Amygdala (tissue), 56 donors: ENCODE data around the gene CREM.
"Not testable (repeated sequence)": the region's sequence is repeated elsewhere in the genome, so short reads cannot be mapped to it uniquely, and the experiment has no call there.

ENCODE experiments used
- DNase-seq, 56 donors: peaks; one replicate each; lab custom pipeline; 2025; lab: John Stamatoyannopoulos, UW

Gene CREM

GRCh38 chr10:35126530-35127288 is at the start of gene CREM:
CREM (plus strand) TSS chr10:35126846; CDS start chr10:35137836, 10,990 bp downstream.
- DNase-seq: peak; percentile 32 to 98 (median 94)

- DNase-seq: no peak
These were observed 47.4 kb upstream of the CREM start for GRCh38 chr10:35079265-35079664.

GRCh38 chr10:35079763-35080162 is 46.9 kb upstream of the CREM start:
- peak in 3 of 56 donors; percentile 2 to 5 (median 2) for DNase-seq

- not testable (repeated sequence) for DNase-seq
These were observed 46.4 kb upstream of the CREM start for GRCh38 chr10:35080261-35080660.

- no peak for DNase-seq
These were observed 43.4 kb upstream of the CREM start for GRCh38 chr10:35083242-35083641.

- DNase-seq: peak in 9 of 56 donors; percentile 24 to 60 (median 30)
These were observed 37.0 kb upstream of the CREM start for GRCh38 chr10:35089611-35090161.

- peak; percentile 38 to 98 (median 90) for DNase-seq
These were observed 36.3 kb upstream of the CREM start, which contains the start of gene CUL2 for GRCh38 chr10:35090162-35090954. CUL2 (minus strand) TSS chr10:35090341; CDS start chr10:35071317, 19,024 bp downstream.

GRCh38 chr10:35091994-35092790 is 34.5 kb upstream of the CREM start:
- no peak for DNase-seq

GRCh38 chr10:35092851-35093250 is 33.8 kb upstream of the CREM start:
- no peak for DNase-seq

GRCh38 chr10:35096312-35096711 is 30.3 kb upstream of the CREM start:
- no peak for DNase-seq

GRCh38 chr10:35097510-35097909 is 29.1 kb upstream of the CREM start:
- no peak for DNase-seq

GRCh38 chr10:35103882-35104281 is 22.8 kb upstream of the CREM start:
- no peak for DNase-seq

- DNase-seq: no peak
These were observed 14.1 kb upstream of the CREM start for GRCh38 chr10:35112571-35112970.

GRCh38 chr10:35119378-35119777 is 7.3 kb upstream of the CREM start:
- DNase-seq: no peak

- DNase-seq: no peak
These were observed 2.1 kb upstream of the CREM start for GRCh38 chr10:35124540-35124939.

- no peak for DNase-seq
These were observed 550 bp upstream of the CREM start for GRCh38 chr10:35126062-35126529.

- DNase-seq: peak in 26 of 56 donors; percentile 4 to 76 (median 48)
These were observed 744 bp downstream of the CREM start for GRCh38 chr10:35127289-35127891.

- DNase-seq: no peak
These were observed 2.6 kb downstream of the CREM start for GRCh38 chr10:35129185-35129674.

GRCh38 chr10:35130663-35131062 is 4.0 kb downstream of the CREM start:
- DNase-seq: no peak

GRCh38 chr10:35132727-35133126 is 6.1 kb downstream of the CREM start:
- DNase-seq: no peak
